ENCODE measurements around the gene C15orf39.

DNA sequence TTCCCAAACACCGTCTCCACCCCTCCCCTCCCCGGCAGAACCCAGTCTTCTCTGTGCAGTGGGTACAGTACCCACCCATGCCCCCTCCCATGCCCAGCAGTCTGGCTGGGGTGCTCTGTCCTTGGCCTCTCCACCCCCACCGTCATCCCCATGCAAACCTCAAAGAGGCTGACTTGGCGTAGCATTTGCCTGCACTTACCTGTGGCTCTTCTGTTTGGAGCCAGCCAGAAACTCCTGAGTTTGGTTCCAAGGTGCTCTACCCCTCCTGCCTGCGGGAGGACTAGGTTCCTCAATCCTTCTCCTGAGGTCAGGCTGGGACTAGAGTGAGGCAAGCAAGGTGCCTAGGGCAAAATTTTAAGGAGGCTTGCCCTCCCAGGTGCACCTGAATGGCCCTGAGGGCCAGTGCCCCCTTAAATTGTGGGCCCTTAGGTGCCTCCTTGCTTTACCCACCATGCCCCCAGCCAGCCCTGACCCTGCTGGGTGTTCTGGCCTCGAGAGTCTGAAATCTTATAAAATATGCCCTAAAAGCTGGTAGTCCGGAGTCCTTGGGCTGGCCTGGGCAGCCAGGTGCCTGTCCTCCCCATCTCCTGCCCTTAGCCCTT lies 47.1 kb upstream of the C15orf39 start:
- no peak for TF ChIP-seq TGIF2 (CRISPR knock-in tag; IDR thresholded peaks at IDR 0.05)
- TF ChIP-seq GABPA (IDR thresholded peaks at IDR 0.05; ENCODE audit: low read depth, low read length) = no peak
- no peak for TF ChIP-seq GABPA (CRISPR knock-in tag; IDR thresholded peaks at IDR 0.05; ENCODE audit: low read depth)
- no peak for TF ChIP-seq POLR2A (IDR thresholded peaks at IDR 0.05; ENCODE audit: insufficient read depth in 1 of 2, low read depth in 2 of 2, low read length in 2 of 2)
- TF ChIP-seq, protein P1, sequence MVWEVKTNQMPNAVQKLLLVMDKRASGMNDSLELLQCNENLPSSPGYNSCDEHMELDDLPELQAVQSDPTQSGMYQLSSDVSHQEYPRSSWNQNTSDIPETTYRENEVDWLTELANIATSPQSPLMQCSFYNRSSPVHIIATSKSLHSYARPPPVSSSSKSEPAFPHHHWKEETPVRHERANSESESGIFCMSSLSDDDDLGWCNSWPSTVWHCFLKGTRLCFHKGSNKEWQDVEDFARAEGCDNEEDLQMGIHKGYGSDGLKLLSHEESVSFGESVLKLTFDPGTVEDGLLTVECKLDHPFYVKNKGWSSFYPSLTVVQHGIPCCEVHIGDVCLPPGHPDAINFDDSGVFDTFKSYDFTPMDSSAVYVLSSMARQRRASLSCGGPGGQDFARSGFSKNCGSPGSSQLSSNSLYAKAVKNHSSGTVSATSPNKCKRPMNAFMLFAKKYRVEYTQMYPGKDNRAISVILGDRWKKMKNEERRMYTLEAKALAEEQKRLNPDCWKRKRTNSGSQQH (CRISPR knock-in tag; IDR thresholded peaks at IDR 0.05; ENCODE audit: low read depth) = no peak
- TF ChIP-seq ZNF816 (CRISPR knock-in tag; IDR thresholded peaks at IDR 0.05; ENCODE audit: borderline replicate concordance) = no peak
- no peak for TF ChIP-seq EZH2 (conservative IDR thresholded peaks at IDR 0.05; ENCODE audit: low read depth, low read length)

Measured in HepG2 (cell line).